ENCODE data around the gene CCDC12.
"Not testable (repeated sequence)": the region's sequence is repeated elsewhere in the genome, so short reads cannot be mapped to it uniquely, and the experiment has no call there.

The CCDC12 gene

DNA sequence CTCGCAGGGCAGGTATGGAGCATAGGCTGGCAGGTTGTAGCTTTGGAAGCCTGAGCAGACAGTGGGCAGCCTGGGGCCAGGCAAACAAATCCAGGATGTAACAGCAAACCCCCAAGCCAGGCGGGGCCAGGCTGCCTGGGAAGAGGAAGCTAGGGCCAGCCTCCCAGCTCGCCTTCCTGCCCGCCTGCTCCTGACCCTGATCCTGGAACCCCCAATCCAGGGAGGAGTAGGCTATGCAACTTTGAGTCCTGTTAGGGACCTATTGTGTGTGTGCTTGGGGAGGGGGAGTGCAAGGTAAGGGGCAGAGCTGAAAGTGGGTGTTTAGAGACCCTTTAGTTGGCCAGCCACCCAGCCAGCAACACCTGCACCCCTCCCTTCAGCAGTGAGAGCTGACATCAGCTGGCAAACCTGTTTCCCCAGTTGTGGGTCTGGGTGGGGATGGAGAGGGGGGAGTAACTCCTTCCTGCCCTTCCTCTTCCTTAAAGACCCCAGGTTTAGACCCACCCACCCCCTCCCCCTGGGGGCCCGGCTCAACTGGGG is 5.5 kb upstream of the CCDC12 start:
- DNase-seq (ENCODE audit: low read depth in 2 of 2, low spot score in 1 of 2) = no peak

DNA sequence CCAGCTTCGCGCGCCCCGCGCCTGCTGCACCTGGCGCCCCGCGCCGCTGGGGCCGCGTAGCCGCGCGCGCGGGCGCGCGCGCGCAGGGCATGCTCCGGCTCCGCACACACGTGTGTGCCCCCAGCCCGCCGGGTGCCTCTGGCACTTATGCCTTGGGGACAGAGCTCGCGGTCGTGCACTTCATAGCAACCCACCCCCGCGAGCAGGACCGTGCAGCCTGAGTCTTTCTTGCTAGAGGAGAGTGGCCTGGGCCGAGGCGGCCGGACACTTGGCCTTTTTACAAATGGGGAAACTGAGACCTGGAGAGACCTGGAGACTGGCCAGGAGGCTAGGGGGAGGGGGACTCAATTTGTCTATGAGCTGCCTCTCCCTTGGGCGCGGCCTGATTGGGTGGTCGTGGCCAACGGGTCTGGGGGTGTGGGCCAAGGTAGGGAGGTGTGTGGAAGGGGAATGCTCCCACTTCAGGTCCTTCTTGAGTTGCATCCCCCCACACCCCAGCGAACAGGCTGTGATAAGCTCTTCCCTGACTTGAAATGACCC is 3.5 kb upstream of the CCDC12 start:
- DNase-seq (ENCODE audit: low read depth in 2 of 2, low spot score in 1 of 2) = no peak

DNA sequence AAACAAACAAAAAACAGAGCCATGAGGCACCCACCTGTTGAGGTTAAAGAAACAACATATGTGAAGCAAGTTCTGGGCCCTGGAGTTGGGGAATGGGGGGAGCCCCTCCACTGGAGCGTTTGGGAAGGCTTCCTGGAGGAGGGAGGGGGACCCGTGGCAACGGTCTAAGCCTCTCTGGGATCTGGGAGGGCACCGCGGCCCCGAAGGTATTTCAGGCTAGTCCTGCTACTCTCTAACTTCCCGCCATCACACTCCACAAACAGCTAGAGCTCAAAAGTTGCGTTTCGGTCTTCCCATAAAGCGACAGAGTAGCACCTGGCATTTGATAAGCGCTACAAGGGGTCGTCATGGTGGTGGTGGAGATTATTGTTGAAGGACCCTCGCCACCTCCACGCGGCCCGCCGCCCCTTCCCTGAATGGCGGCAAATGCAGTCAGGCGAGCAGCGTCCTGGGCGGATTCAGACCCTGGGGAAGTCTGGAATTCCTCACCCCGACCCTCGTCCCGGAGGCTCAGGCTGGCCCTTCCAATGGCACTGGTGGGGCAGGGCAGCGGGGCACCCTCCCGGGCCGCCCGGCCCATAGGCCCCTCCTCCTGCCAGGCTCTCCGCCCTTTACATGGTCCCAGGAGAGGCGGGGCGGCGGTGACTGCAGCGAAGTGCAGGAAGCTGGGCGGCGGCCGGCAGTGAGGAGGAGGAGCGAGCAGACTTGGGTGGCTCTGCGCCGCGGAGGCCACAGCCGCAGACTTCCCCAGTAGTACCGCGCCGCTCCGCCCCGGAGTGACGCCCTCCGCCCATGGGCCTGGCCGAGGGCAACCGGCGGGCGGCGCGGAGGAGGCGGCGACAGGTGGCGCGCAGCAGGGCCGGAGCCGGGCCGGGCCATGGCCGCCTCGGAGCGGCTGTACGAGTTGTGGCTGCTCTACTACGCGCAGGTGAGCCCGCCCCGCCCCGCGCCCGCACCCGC is 2.7 kb upstream of the CCDC12 start, which contains the start of gene NBEAL2:
Gene NBEAL2 (plus strand): TSS at position 682 of the 960 bp plus-strand sequence. CDS start 196 bp downstream, at position 878.
- DNase-seq (ENCODE audit: low read depth in 2 of 2, low spot score in 1 of 2) = peak; percentile 93 to 95

DNA sequence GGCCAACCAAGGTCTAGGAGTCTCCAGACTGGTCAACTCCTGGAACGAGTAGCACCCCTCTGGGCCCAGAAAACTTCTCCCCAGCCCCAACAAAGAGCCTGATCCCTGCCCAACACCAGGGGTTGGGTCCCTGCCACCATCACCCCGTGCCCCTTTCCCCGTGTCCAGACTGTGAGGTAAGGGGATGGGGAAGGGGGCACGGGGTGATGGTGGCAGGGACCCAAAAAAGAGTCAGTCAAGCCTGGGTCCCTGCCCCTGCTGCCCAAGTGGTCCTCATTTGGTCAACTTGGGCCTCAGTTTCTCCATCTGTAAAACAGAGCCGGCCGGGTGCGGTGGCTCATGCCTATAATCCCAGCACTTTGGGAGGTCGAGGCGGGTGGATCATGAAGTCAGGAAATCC is 1.8 kb upstream of the CCDC12 start:
- no peak for DNase-seq (ENCODE audit: low read depth in 2 of 2, low spot score in 1 of 2)

DNA sequence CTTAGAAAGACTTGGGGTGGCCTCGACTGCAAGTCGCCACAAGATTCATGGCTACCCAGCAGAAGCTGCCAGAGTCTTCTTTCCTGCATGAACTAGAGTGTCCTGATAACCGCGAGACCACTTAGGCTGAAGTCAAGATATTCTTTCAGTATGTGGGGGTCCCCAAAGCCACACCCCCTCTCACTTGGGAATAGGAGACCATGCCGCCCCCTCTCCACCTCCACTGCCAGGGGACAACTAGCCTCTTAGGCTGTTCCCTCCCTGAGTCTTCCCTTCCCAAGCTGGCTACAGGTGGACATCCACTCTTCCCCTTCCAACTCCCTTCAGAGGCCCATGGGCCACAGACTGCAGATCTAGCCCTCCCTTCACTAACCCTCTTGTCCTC is 1.3 kb upstream of the CCDC12 start:
- DNase-seq (ENCODE audit: low read depth in 2 of 2, low spot score in 1 of 2) = no peak

DNA sequence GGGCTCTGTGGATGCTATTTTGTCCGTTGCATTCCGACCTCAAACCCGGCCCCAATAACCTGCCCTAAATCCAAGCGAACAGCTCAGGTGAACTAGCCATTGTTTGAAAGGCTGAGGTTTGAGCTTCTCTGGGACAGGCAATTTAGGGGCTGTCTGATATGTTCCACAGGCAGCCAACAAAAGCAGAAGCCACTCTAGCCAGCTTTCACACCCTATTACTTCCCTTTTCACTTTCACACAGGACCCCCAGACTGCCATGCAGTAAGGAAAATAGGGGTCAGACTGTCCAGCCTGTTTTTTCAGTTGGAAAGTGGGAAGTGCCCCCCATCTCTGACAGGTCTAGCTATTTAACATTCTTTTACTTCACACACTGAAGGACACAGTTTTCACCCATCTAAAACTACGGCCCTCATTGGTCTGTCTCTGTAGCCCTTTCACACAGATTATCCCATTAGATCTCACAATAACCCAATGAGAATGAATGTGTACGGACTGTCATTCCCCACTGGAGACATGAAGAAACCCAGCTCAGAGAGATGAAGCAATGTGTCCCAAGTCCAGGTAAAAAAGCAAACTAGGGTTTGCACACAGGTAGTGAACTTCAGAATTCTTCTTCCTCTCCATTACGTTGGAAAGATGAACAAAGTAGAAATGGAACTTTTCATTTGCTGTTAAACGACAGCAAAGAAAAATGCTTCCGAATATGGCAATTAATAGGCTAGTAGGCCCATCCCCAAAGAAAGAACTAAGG is 1.9 kb downstream of the CCDC12 start:
- DNase-seq (ENCODE audit: low read depth in 2 of 2, low spot score in 1 of 2) = no peak

DNA sequence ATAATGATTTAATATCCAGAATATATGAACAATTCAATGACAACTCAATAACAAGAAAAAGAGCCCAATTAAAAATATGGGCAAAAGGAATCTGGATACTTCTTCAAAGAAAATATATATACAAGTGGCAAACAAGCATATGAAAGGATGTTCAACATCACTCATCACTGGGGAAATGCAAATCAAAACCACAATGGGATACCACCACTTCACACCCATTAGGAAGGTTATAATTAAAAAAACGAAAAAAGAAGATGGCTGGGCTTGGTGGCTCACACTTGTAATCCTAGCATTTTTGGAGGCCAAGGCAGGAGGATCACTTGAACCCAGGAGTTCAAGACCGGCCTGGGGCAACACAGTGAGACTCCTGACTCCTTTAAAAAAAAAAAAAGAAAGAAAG is 4.1 kb downstream of the CCDC12 start:
- DNase-seq (ENCODE audit: low read depth in 2 of 2, low spot score in 1 of 2) = no peak

DNA sequence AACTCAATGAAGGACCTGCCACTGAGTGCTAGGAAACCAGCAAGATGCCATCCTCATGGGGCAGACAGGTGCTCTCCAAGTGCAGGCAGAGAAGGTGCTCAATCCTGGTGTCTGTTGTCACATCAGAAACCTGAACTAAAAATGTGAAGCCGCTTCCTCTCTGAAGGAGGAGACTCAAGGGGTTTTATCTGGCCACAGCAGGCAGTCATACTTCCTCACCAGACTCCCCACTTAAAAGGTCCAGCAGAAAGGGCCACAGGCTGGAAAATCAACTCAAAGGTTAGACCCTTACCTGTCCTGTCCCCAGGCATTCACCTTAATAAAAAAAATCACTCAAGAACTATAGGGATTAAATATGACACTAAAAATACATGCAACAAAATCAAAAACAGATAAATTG is 4.8 kb downstream of the CCDC12 start:
- no peak for DNase-seq (ENCODE audit: low read depth in 2 of 2, low spot score in 1 of 2)

DNA sequence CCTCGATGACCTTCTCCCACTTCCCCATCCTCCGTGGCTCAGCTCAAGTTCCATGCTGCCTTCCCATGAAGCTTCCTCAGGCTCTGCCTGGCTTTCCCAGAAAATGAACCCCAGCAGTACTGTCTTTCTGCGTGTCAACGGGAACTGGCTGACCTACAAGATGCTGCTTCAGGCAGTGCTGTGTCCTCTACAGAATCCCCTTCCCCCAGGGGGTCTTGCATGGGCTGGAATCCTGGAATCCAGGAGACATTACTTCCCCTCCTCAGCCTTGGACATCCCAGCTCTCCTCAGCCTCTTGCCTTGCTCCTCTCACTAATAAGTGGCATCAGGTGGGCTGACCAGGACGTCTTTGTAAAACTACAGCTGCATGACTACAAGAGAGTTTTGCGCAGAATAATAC is 5.4 kb downstream of the CCDC12 start:
- no peak for DNase-seq (ENCODE audit: low read depth in 2 of 2, low spot score in 1 of 2)

DNA sequence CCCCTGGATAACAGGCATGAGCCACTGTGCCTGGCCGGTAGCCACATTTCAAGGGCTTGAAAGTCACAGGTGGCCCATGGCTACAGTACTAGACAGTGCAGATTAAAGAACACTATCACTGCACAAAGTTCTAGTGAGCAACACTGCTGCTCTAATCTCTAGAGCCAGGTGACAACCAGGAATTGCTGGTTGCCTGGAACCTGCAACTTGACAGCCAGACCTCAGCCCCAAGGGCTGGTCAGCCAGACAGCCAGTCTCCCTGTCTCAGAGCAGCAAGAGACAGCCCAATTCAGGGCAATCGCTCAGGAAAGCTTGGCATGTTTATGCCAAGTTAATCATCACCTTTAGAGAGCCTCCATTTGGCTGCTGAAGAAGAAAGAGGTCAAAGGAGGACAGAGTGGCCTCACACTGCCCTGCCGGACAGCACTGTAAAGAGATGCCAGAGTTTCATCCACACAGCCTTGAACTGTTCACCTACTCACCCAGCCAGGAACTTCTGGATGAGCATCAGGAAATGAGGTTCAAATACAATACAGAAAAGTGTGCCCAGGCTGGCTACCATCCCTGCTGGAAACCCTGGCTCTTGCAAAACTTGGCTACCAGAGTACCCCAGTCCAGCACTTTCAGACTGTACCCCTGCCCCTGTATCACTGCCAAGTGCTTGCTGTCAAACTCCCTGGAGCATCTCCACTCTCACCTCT is 6.0 kb downstream of the CCDC12 start:
- DNase-seq (ENCODE audit: low read depth in 2 of 2, low spot score in 1 of 2) = no peak

DNA sequence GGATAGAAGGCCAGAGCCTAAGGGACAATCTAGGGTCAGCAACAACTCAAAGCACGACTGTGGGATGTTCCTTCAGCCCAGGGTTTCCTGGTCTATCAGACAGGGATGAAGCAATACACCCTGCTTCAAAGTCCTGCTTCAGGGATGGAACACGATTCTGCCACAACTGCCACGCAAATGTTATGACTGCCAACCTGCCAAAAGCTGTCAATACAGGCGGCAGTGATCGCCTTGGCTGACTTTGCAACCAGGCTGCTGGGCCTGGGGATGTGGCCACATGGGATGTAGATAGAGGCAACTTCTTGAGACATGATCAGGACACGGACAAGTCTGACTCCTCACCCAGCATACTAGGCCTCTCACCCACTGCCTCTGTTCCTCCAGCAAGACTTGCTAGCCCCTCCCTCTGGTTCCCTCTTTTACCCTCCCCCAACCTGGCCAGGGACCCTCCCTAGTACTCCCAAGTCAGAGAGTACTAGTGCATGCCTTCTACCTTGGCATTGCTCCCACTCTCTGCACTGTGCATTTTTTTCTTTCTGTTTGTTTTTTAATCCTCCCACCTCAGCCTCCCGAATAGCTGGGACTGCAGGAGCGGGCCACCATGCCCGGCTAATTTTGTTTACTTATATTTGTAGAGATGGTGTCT is 7.6 kb downstream of the CCDC12 start:
- DNase-seq (ENCODE audit: low read depth in 2 of 2, low spot score in 1 of 2) = no peak

DNA sequence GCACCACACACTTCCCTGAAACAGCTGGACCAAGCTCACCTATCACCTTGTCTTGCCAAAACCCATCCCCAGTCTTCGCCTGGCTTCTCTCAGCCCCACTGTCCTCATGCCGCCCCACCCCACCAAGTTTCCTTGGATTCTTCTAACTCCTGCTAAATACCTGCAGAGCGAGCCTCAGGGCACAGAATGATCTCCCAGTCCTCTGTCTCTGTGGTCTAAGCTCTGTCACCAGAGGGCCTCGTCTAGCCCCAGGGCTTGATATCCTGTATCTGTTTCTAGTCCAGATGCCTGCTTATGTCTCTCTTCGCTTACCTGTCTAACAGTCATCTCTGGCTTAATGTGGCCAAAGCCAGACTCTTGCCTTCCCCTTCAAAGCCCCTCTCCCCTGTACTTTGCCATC is 9.7 kb downstream of the CCDC12 start:
- no peak for DNase-seq (ENCODE audit: low read depth in 2 of 2, low spot score in 1 of 2)

DNA sequence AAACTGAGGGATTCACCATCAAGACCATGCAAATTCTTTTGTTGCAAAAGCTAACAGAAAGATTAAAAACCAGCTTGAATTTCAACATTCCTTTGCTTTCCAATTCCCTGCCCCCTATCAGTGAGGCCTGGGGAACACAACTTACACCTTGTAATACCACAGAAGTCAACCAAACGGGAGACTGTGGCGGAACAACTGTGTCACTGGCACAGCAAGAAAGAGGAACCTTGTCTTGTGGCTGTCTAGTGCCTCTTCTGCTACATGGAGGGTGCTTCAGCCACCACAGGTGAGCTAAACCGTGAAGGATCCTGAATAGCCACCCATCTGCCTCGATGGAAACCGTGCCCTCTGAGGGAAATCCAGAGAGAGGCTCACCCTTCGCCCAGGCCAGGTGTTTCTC is 11.4 kb downstream of the CCDC12 start:
- no peak for DNase-seq (ENCODE audit: low read depth in 2 of 2, low spot score in 1 of 2)

DNA sequence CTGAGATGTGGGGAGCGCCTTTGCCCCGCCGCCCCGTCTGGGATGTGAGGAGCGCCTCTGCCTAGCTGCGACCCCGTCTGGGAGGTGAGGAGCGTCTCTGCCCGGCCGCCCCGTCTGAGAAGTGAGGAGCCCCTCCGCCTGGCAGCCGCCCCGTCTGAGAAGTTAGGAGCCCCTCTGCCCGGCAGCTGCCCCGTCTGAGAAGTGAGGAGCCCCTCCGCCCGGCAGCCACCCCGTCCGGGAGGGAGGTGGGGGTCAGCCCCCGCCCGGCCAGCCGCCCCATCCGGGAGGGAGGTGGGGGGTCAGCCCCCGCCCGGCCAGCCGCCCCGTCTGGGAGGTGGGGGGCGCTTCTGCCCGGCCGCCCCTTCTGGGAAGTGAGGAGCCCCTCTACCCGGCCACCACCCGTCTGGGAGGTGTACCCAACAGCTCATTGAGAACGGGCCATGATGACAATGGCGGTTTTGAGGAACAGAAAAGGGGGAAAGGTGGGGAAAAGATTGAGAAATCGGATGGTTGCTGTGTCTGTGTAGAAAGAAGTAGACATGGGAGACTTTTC is 12.4 kb downstream of the CCDC12 start:
- DNase-seq (ENCODE audit: low read depth in 2 of 2, low spot score in 1 of 2) = not testable (repeated sequence)

DNA sequence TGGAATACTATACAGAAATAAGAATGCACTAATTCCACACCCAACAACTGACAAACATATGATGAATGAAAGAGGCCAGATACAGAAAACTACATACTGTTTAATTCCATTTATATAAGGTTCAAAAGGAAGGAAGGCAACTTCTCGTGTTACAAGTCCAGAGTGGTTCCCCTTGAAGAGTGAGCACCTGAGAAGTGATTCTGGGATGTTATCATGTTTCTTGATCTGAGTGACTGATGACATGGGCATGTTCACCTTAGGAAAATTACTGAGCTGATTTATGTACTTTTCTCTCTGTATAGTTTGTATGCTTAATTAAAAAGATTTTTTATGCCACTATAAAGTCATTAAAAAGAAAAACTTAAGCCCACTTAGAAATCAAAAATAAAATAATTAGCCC is 13.6 kb downstream of the CCDC12 start:
- no peak for DNase-seq (ENCODE audit: low read depth in 2 of 2, low spot score in 1 of 2)

DNA sequence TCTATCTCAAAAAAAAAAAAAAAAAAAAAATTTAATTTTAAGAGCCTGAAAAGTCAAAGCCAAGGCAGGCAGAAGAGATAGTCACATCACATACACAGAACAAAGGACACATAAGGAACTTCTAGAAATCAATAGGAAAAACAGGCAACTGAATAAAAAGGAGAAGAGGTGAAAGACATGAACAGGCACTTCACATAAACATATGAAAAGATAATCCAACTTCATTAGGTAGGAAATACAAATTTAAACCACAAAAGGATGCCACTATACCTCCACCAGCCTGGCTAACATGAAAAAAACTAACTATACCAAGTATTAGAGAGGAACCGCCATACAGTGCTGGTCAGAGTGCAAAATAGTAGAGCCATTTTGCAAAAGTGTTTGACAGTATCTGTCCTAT is 14.1 kb downstream of the CCDC12 start:
- no peak for DNase-seq (ENCODE audit: low read depth in 2 of 2, low spot score in 1 of 2)

DNA sequence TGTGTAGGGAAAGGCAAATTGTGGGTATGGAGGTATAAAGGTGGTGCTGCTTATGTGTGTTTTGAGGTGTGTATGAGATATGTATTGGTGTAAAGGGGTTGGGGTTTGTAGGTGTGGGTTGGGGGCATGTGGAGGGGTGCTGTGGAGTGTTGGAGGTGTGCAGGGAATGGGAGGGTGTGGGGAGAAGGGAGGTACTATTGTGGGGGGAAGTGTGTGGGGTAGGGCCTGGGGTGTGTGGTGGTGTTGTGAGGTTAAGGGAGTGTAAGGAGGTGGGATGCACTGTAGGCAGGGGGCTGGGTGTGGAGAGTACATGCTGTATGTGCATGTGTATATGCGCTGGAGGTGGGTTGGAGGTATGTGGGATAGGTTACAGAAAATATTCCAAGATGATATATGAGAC is 15.7 kb downstream of the CCDC12 start:
- DNase-seq (ENCODE audit: low read depth in 2 of 2, low spot score in 1 of 2) = no peak

DNA sequence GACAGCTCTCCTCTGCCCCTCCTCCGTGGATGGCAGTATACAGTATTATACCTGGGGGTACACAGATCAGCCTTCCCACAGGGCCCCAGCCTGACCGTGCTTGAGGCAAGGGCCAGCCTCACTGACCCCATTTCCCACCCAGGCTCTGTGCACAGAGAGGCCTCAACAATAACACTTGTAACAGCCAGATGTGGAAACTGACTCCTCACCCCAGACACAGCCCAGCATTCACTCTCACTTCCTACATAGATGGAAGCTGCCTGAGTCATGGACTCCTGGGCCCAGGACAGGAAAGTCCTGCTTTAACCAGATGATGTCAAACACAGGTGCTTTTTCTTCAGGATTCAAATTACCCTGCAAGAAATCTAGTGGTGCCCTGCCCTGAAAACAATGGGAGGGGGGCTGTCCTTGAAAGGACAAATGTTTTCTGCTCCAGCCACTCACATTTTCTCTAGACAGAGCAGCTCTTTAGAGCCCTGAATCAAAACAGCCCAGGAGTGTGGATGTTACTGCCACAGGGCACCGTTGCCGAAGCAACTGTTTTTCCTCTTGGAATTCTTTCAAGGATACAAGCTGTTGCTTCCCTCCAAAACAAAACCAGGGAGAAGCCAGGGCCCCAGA is 16.4 kb downstream of the CCDC12 start:
- no peak for DNase-seq (ENCODE audit: low read depth in 2 of 2, low spot score in 1 of 2)

DNA sequence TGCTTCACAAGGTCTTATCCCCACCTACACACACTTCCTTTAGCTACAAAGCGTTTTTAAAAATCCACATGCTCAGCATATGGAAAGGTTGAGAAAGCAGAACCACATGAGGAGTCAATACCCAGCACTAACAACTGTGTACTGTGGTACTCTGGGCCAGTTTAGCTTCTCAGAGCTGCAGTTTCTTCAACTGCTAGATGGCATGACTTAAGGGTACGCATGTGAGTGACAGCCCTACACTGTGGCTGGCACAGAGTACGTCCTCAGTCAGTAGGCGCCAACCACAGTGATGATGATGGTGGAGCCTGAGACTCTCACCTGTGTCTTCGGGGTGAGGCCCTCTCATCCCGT is 17.4 kb downstream of the CCDC12 start:
- no peak for DNase-seq (ENCODE audit: low read depth in 2 of 2, low spot score in 1 of 2)
